CD4-positive, CD25-positive, alpha-beta regulatory T cell (primary cell): Measurements from ENCODE around the gene INPP4B. TPM values are rescaled to one million over a fixed set of nuclear protein-coding genes. Genes with fewer than 3 reads are reported as not detected.

Experiments
- ATAC-seq, 2 donors: fragments of 150-1000 bp; cut with Tn5 transposase; one replicate each; pipeline ENCODE4 v1.10.0; 2021; ENCODE audit warnings: low read depth in 2 of 2, moderate number of reproducible peaks in 2 of 2, moderate library complexity in 1 of 2
- DNase-seq, 3 donors: peaks; one replicate each; pipeline versions ENCODE4 v3.0.0 to v3.0.0-alpha.2; 2012 to 2022; ENCODE audit warnings: mixed read lengths in 1 of 3
- H3K27ac ChIP-seq: one replicate; pipeline ENCODE4 v1.7.0; 2013; ENCODE audit warnings: mild to moderate bottlenecking, low read length; ENCODE audit not compliant: insufficient read depth, poor library complexity, severe bottlenecking
- H3K27me3 ChIP-seq: one replicate; pipeline ENCODE4 v1.7.0; 2013; ENCODE audit warnings: low read length; ENCODE audit not compliant: control insufficient read depth, insufficient read depth
- H3K36me3 ChIP-seq: one replicate; pipeline ENCODE4 v1.7.0; 2013; ENCODE audit warnings: mild to moderate bottlenecking, low read length, moderate library complexity; ENCODE audit not compliant: control insufficient read depth, insufficient read depth
- H3K4me1 ChIP-seq: 2 replicates; pipeline ENCODE4 v1.7.0; 2013; ENCODE audit warnings: mild to moderate bottlenecking, low read length; ENCODE audit not compliant: insufficient read depth, control insufficient read depth, poor library complexity, severe bottlenecking
- H3K4me3 ChIP-seq: one replicate; pipeline ENCODE4 v1.7.0; 2013; ENCODE audit warnings: low read depth, mild to moderate bottlenecking, low read length, moderate library complexity
- H3K9me3 ChIP-seq, 2 experiments: 1 replicate in 1 of 2; 2 replicates in 1 of 2; pipeline ENCODE4 v1.7.0; 2013; ENCODE audit warnings: low read length in 2 of 2, mild to moderate bottlenecking in 1 of 2, moderate library complexity in 1 of 2; ENCODE audit not compliant: control insufficient read depth in 2 of 2
- H3K27ac Mint-ChIP-seq, 3 donors: one replicate each; pipeline ENCODE4 v1.8.0; 2020 to 2022; ENCODE audit warnings: mild to moderate bottlenecking in 3 of 3, mixed read lengths in 3 of 3, moderate library complexity in 2 of 3
- H3K27me3 Mint-ChIP-seq: one replicate; pipeline ENCODE4 v1.8.0; 2022; ENCODE audit warnings: mild to moderate bottlenecking, mixed read lengths
- H3K36me3 Mint-ChIP-seq: one replicate; pipeline ENCODE4 v1.8.0; 2020; ENCODE audit warnings: mixed read lengths
- H3K4me1 Mint-ChIP-seq, 4 donors: one replicate each; pipeline ENCODE4 v1.8.0; 2020 to 2022; ENCODE audit warnings: mixed read lengths in 4 of 4, mild to moderate bottlenecking in 1 of 4
- H3K4me3 Mint-ChIP-seq, 4 donors: one replicate each; pipeline ENCODE4 v1.8.0; 2020 to 2022; ENCODE audit warnings: mild to moderate bottlenecking in 4 of 4, mixed read lengths in 4 of 4, moderate library complexity in 3 of 4
- H3K9me3 Mint-ChIP-seq, 7 donors: one replicate each; pipeline ENCODE4 v1.8.0; 2020 to 2022; ENCODE audit warnings: mixed read lengths in 7 of 7, mild to moderate bottlenecking in 3 of 7, moderate library complexity in 2 of 7
- polyA plus RNA-seq, 4 donors: library from polyadenylated mRNA; unstranded; fragments of 300-500 nt; fragmentation: Illumina TruSeq; gene quantifications; one replicate each; pipeline ENCODE4 v1.2.3, GENCODE V29; 2021
- total RNA-seq: library from RNA; stranded (reverse); gene quantifications from one replicate; pipeline ENCODE4 v1.2.3, GENCODE V29; 2022

The INPP4B gene
- total and polyA plus RNA-seq, 5 donors from 2014 or later: 37.6 to 89.4 (median 44.6) TPM

DNA sequence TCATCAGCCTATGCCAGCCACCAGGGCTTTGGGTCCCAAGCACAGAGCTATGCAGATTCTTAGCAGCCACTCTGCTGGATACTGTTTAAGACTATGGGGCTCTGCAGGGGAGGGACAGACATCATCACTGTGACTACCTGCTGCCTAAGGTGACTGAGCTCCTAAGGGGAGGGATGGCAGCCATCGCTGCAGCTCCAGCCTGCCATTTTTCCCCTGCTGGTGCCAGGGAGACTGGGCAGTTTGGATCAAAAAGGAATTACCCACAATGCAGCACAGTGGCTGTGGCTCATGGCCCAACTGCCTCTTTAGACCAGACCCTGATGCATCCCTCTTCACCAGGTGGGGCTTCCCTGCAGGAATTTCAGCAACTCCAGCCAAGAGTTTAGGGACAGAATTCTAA, 28.6 kb upstream of the INPP4B start:
- ATAC-seq (no peak), DNase-seq (no peak)
- H3K27me3 Mint-ChIP-seq: no peaks in the 10 kb centered on the region
- Histone ChIP-seq H3K4me1 (no peaks in the 10 kb centered on the region), H3K27ac (no peak overlapping the region), H3K27me3 (no peaks in the 10 kb centered on the region), H3K4me3 (no peak overlapping the region), H3K9me3 (no peaks in the 10 kb centered on the region), H3K36me3 (no peaks in the 10 kb centered on the region)
- no peaks in the 10 kb centered on the region for H3K4me1 Mint-ChIP-seq
- H3K36me3 Mint-ChIP-seq: no peaks in the 10 kb centered on the region
- peaks cover 0 to 3% (median 0%) of the 10 kb centered on the region in 7 donors for H3K9me3 Mint-ChIP-seq
- no peak overlapping the region for H3K27ac Mint-ChIP-seq
- H3K4me3 Mint-ChIP-seq: no peak overlapping the region

DNA sequence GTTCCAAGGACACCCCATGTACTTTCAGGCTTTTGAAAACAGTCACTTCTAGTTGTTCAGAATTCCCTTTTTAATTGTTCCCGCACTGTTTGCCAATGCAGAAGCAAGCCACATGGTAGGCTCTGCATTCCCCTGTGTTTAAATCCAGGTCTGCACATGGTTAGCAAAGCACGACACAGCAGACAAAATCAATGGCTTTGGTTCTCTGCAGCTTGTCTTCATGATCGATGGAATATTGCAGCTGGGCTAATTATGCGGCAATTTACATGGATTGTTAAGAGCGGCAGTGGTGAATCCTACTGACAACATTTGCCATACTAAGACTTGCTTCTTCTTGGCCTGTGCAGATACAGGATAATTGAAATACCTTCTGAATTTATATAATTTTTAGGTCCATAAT, 20.6 kb upstream of the INPP4B start:
- peaks cover 4% of the 10 kb centered on the region for H3K27me3 Mint-ChIP-seq
- peaks cover 4% of the 10 kb centered on the region for H3K27me3 ChIP-seq
- ATAC-seq (no peak), DNase-seq (no peak)
- H3K4me1 ChIP-seq: no peaks in the 10 kb centered on the region
- no peaks in the 10 kb centered on the region for H3K4me1 Mint-ChIP-seq
- no peaks in the 10 kb centered on the region for H3K36me3 ChIP-seq
- H3K36me3 Mint-ChIP-seq: no peaks in the 10 kb centered on the region
- H3K9me3 Mint-ChIP-seq: peaks cover 0 to 6% (median 0%) of the 10 kb centered on the region in 7 donors
- no peak overlapping the region for H3K4me3 Mint-ChIP-seq
- no peak overlapping the region for H3K27ac ChIP-seq
- H3K9me3 ChIP-seq: no peaks in the 10 kb centered on the region
- no peak overlapping the region for H3K27ac Mint-ChIP-seq
- no peak overlapping the region for H3K4me3 ChIP-seq

DNA sequence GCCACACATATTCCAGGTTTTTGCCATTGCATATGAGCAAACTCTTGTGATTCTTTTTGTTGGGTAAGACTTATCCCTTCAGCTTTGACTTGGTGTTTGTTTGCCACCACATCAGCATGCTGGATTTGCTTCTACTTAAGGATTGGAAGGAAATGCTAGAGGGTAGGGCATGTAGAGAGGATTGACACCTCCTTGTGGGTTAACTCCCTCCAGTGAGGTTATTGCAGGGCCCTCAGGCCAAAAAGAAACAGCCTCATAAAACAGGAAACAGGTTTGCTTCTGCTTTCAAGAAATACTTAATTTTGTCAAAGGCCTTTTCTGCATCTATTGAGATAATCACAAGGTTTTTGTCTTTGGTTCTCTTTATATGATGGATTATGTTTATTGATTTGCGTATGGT, 15.2 kb upstream of the INPP4B start:
- no peak for DNase-seq
- Histone ChIP-seq H3K9me3 (no peaks in the 10 kb centered on the region), H3K27ac (no peak overlapping the region), H3K4me1 (no peaks in the 10 kb centered on the region), H3K36me3 (no peaks in the 10 kb centered on the region), H3K27me3 (peaks cover 10% of the 10 kb centered on the region), H3K4me3 (no peak overlapping the region)
- Mint-ChIP-seq H3K9me3 (peaks cover 0 to 2% (median 0%) of the 10 kb centered on the region in 7 donors), H3K4me3 (no peak overlapping the region), H3K27ac (no peak overlapping the region), H3K36me3 (no peaks in the 10 kb centered on the region), H3K4me1 (no peaks in the 10 kb centered on the region), H3K27me3 (peaks cover 23% of the 10 kb centered on the region)
- no peak for ATAC-seq

DNA sequence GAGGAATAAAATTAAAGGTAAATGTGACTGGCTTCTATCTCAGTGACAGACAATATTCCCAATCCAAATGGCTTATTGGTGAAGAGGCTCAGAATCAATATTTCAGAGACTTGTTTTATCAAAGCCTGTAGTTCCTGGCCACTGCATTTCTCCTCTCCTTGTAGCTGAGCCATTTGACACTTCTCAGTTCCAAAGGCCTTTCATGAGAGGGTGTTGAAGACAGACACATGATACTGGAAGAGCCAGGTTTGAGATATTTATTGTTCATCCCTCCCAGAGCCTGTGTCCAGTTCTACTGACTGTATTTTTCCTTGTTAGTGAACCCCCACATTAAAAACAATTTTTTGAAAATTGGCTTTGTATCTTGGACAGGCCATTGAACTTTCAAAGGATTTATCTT, 12.9 kb upstream of the INPP4B start:
- no peaks in the 10 kb centered on the region for H3K9me3 ChIP-seq
- DNase-seq (no peak), ATAC-seq (no peak)
- H3K27me3 Mint-ChIP-seq: peaks cover 28% of the 10 kb centered on the region
- no peak overlapping the region for H3K4me3 Mint-ChIP-seq
- H3K4me1 Mint-ChIP-seq: no peaks in the 10 kb centered on the region
- H3K4me3 ChIP-seq: no peak overlapping the region
- peaks cover 0 to 2% (median 0%) of the 10 kb centered on the region in 7 donors for H3K9me3 Mint-ChIP-seq
- H3K27ac ChIP-seq: no peak overlapping the region
- H3K27me3 ChIP-seq: peaks cover 6% of the 10 kb centered on the region
- no peaks in the 10 kb centered on the region for H3K36me3 ChIP-seq
- H3K27ac Mint-ChIP-seq: no peak overlapping the region
- no peaks in the 10 kb centered on the region for H3K36me3 Mint-ChIP-seq
- H3K4me1 ChIP-seq: no peaks in the 10 kb centered on the region

DNA sequence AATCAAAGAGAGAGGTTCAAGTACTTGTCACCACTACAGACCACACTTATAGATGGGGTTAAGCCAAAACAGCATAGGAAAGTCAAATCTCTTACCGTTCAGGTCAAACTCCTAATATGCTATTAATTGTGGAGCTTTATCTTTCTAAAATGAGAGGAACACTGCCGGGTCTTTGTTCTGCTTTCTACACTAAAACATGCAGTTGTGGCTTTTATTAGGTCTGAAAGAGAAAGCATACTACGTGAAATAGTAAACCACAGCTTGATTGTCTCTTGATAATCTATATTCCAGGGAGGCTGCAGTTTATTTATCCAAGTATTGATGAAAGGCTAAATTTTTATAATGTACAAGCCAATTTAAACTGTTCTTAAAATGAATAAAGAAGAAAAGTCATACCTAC, 12.3 kb upstream of the INPP4B start:
- ATAC-seq (no peak), DNase-seq (no peak)
- H3K4me3 ChIP-seq: no peak overlapping the region
- H3K9me3 ChIP-seq: no peaks in the 10 kb centered on the region
- Mint-ChIP-seq H3K4me1 (no peaks in the 10 kb centered on the region), H3K9me3 (peaks cover 0 to 2% (median 0%) of the 10 kb centered on the region in 7 donors), H3K36me3 (no peaks in the 10 kb centered on the region), H3K4me3 (no peak overlapping the region), H3K27ac (no peak overlapping the region), H3K27me3 (peaks cover 28% of the 10 kb centered on the region)
- no peak overlapping the region for H3K27ac ChIP-seq
- H3K27me3 ChIP-seq: peaks cover 6% of the 10 kb centered on the region
- H3K4me1 ChIP-seq: no peaks in the 10 kb centered on the region
- H3K36me3 ChIP-seq: no peaks in the 10 kb centered on the region

DNA sequence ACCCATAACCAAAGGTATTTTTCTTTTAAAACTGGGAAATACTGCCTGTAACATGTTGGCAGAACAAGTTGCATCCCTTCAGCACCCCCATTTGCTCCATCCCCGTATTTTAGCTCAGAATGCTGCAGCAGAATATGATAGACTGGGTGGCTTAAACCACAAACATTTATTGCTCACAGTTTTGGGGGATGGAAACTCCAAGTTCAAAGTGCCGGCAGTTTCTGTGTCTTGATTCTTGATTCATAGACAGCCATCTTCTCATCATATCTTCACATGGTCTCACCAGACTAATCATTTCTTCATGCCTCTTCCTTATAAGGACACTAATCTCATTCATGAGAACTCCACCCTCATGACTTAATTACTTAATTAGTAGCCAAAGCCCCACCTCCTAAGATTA, 10.5 kb upstream of the INPP4B start:
- ATAC-seq (no peak), DNase-seq (no peak)
- peaks cover 28% of the 10 kb centered on the region for H3K27me3 Mint-ChIP-seq
- Histone ChIP-seq H3K27me3 (peaks cover 6% of the 10 kb centered on the region), H3K4me1 (no peaks in the 10 kb centered on the region), H3K4me3 (no peak overlapping the region), H3K27ac (no peak overlapping the region), H3K36me3 (no peaks in the 10 kb centered on the region), H3K9me3 (no peaks in the 10 kb centered on the region)
- no peaks in the 10 kb centered on the region for H3K9me3 Mint-ChIP-seq
- H3K27ac Mint-ChIP-seq: no peak overlapping the region
- H3K4me3 Mint-ChIP-seq: no peak overlapping the region
- H3K36me3 Mint-ChIP-seq: no peaks in the 10 kb centered on the region
- H3K4me1 Mint-ChIP-seq: no peaks in the 10 kb centered on the region

DNA sequence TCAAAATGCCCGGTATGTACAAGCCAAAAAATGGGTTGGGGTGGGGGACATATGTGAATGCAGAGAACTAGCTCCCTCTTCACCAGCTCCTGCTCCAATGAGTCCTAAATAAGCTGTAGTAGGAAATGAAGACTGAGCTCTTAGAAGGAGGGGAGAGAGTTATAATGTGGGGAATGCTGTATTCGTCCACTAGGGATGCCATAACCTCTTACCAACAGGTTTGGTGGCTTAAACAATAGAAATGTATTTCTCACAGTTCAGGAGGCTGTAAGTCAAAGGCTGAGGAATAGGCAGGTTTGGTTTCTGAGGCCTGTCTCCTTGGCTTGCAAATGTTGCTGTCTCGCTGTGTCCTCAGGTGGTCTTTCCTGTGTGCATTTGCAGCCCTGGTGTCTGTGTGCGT, 4.4 kb upstream of the INPP4B start:
- H3K36me3 Mint-ChIP-seq: no peaks in the 10 kb centered on the region
- Histone ChIP-seq H3K9me3 (no peaks in the 10 kb centered on the region), H3K27me3 (peaks cover 6% of the 10 kb centered on the region), H3K4me1 (peaks cover 18% of the 10 kb centered on the region), H3K4me3 (no peak overlapping the region), H3K36me3 (no peaks in the 10 kb centered on the region), H3K27ac (no peak overlapping the region)
- DNase-seq: no peak
- H3K9me3 Mint-ChIP-seq: no peaks in the 10 kb centered on the region
- H3K4me1 Mint-ChIP-seq: peaks cover 0 to 8% (median 3%) of the 10 kb centered on the region in 4 donors
- no peak overlapping the region for H3K27ac Mint-ChIP-seq
- H3K27me3 Mint-ChIP-seq: peaks cover 43% of the 10 kb centered on the region
- H3K4me3 Mint-ChIP-seq: no peak overlapping the region
- no peak for ATAC-seq

DNA sequence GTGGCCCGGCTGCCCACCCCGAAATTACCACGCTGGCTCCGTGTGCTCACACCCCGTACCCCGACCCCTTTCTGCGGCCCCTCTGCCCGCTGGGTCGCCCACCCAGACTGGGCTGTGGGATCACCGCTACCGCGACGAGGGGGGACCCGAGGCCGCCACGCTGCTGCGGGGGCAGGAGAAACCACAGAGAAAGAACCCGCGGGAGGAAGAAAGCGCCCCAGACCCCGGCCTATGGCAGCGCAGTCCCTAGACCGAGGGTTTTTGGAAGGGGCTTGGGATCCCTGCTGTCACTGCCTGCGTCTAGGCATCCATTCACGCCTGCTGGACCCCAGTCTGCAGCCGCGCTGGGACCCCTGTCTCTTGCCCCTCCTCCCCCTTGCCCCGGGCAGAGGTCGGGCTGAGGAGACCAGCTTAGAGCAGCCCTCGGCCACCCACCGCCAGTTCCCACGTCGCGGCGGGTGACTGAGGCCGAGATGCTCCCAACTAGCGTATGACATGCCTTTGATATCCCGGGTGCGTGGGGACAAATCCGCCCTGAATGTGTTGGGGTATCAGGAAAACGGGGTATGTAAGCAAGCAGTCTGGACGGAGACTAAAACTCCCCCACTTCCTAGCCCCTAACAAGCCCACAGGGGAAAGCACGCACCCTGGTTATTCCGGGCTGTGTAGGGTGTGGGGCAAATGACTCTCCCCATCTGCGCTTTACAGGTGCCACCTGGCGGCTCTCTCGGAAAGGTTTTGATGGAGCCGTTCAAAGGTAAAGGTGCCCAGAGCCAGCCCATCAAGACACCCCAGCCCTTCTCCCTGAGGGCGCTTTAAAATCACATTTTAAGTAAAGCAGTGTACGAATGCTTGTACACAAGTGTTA, 862 bp upstream of the INPP4B start:
- ATAC-seq: peak; percentile 83
- Histone ChIP-seq H3K27ac (no peak overlapping the region), H3K27me3 (peaks cover 14% of the 10 kb centered on the region), H3K4me3 (peak overlapping the region; percentile 75), H3K9me3 (no peaks in the 10 kb centered on the region), H3K4me1 (peaks cover 21% of the 10 kb centered on the region), H3K36me3 (no peaks in the 10 kb centered on the region)
- peak overlapping the region in 1 of 3 donors; percentile 79 for H3K27ac Mint-ChIP-seq
- H3K27me3 Mint-ChIP-seq: peaks cover 62% of the 10 kb centered on the region
- no peaks in the 10 kb centered on the region for H3K36me3 Mint-ChIP-seq
- no peaks in the 10 kb centered on the region for H3K9me3 Mint-ChIP-seq
- peaks cover 0 to 26% (median 13%) of the 10 kb centered on the region in 4 donors for H3K4me1 Mint-ChIP-seq
- DNase-seq: peak; percentile 59 to 81 (median 72)
- H3K4me3 Mint-ChIP-seq: peak overlapping the region; percentile 70 to 92 (median 90)
